Upper lobe of left lung (tissue), 6 donors: ENCODE results near the gene MMP24. TPM values are rescaled to one million over a fixed set of nuclear protein-coding genes. Genes with fewer than 3 reads are reported as not detected.

Experiments
- ATAC-seq, 2 donors: fragments of 200-7000 bp; cut with Tn5 transposase; one replicate each; pipeline ENCODE4 v1.9.1; 2022; ENCODE audit warnings: mild to moderate bottlenecking in 2 of 2, moderate library complexity in 2 of 2; ENCODE audit not compliant: low FRiP score in 2 of 2
- DNase-seq, 2 donors: peaks; one replicate each; pipeline ENCODE4 v3.0.0-alpha.2; 2019 to 2020
- H3K27ac ChIP-seq, 4 donors: fragments of 200-600 bp; sonication (generic); one replicate each; pipeline ENCODE4 v1.5.1; 2016 to 2019
- H3K27me3 ChIP-seq, 4 donors: fragments of 200-600 bp; sonication (generic); one replicate each; pipeline ENCODE4 v1.5.1; 2017 to 2019
- H3K36me3 ChIP-seq, 4 donors: fragments of 200-600 bp; sonication (generic); one replicate each; pipeline ENCODE4 v1.5.1; 2016 to 2019
- H3K4me1 ChIP-seq, 4 donors: fragments of 200-600 bp; sonication (generic); one replicate each; pipeline ENCODE4 v1.5.1; 2018 to 2019
- H3K4me3 ChIP-seq, 4 donors: fragments of 200-600 bp; sonication (generic); one replicate each; pipeline ENCODE4 v1.5.1; 2017 to 2019; ENCODE audit warnings: mild to moderate bottlenecking in 2 of 4, moderate library complexity in 1 of 4
- H3K9me3 ChIP-seq, 4 donors: fragments of 200-600 bp; sonication (generic); one replicate each; pipeline ENCODE4 v1.5.1; 2018 to 2019
- CTCF ChIP-seq, 6 experiments: fragments of 450-650 bp in 4 of 6; fragments of 200-600 bp in 2 of 6; sonication (generic) in 2 of 6; IDR thresholded peaks; one replicate each; pipeline ENCODE4 v1.5.1; 2016 to 2019; ENCODE audit warnings: antibody characterized with exemption in 6 of 6
- EP300 ChIP-seq, 4 donors: sonication (generic); formaldehyde crosslinking; IDR thresholded peaks; one replicate each; pipeline ENCODE4 v1.5.1; 2017; ENCODE audit warnings: antibody characterized with exemption in 4 of 4, control low read depth in 2 of 4
- POLR2A ChIP-seq, 4 donors: fragments of 450-650 bp; IDR thresholded peaks; one replicate each; pipeline ENCODE4 v1.5.1; 2016 to 2017; ENCODE audit warnings: antibody characterized with exemption in 4 of 4, mild to moderate bottlenecking in 2 of 4
- POLR2AphosphoS5 ChIP-seq, 2 donors: sonication (generic); formaldehyde crosslinking; IDR thresholded peaks; one replicate each; pipeline ENCODE4 v1.5.1; 2017; ENCODE audit warnings: antibody characterized with exemption in 2 of 2
- WGBS, 2 donors: methylation state at CpG; one replicate each; pipeline ENCODE4 v1.1.5; 2017 to 2018; 5-methylcytosine and 5-hydroxymethylcytosine counted together
- total RNA-seq, 6 donors: library from RNA; depleted of rRNA in 4 of 6; stranded (reverse); fragments of >200 nt in 4 of 6; gene quantifications; one replicate each; pipeline versions ENCODE4 v1.1.0 to v1.2.1, GENCODE V29; 2016 to 2021
- donor health status: DM: no; HTN: no; CAD: no; lungs with moderate emphysema.
- donor health status: DM: no; HTN: yes; CAD: no; lungs with severe emphysema.

The MMP24 gene
- total RNA-seq, 6 donors from 2014 or later, result 7.3 to 25.4 (median 15.6) TPM

- WGBS, 2 donors, result 89 to 98% methylated on average over 14 to 15 of the region's 16 CpGs
- H3K27me3 ChIP-seq, result no peaks in the 10 kb centered on the region
- ATAC-seq (no peak), DNase-seq (peak in 1 of 2 donors; percentile 69)
- H3K9me3 ChIP-seq, result no peaks in the 10 kb centered on the region
- H3K4me1 ChIP-seq, result peaks cover 0 to 23% (median 11%) of the 10 kb centered on the region in 4 donors
- peaks cover 0 to 66% (median 37%) of the 10 kb centered on the region in 4 donors for H3K36me3 ChIP-seq
- no peak overlapping the region for H3K27ac ChIP-seq
- TF ChIP-seq CTCF (IDR thresholded peaks at IDR 0.05) (no peak), POLR2A (IDR thresholded peaks at IDR 0.05) (no peak), EP300 (IDR thresholded peaks at IDR 0.05) (no peak), POLR2AphosphoS5 (IDR thresholded peaks at IDR 0.05) (no peak)
- H3K4me3 ChIP-seq, result no peak overlapping the region
Measured at GRCh38 chr20:35267092-35267491, 40.6 kb downstream of the MMP24 start.

- peak overlapping the region in 2 of 4 donors; percentile 5 to 44 for H3K27ac ChIP-seq
- H3K36me3 ChIP-seq, result peaks cover 0 to 78% (median 41%) of the 10 kb centered on the region in 4 donors
Measured at GRCh38 chr20:35269055-35269781, 42.7 kb downstream of the MMP24 start.

GRCh38 chr20:35270021-35270902 lies 43.8 kb downstream of the MMP24 start:
- DNase-seq (no peak), ATAC-seq (no peak)
- WGBS, 2 donors, result 88% methylated on average over 19 of the region's 19 CpGs
- no peak for TF ChIP-seq POLR2A (IDR thresholded peaks at IDR 0.05)
- no peak for TF ChIP-seq POLR2AphosphoS5 (IDR thresholded peaks at IDR 0.05)
- TF ChIP-seq CTCF (IDR thresholded peaks at IDR 0.05), result no peak
- no peak for TF ChIP-seq EP300 (IDR thresholded peaks at IDR 0.05)
- Histone ChIP-seq H3K4me3 (no peak overlapping the region), H3K27me3 (no peaks in the 10 kb centered on the region), H3K36me3 (peaks cover 0 to 89% (median 46%) of the 10 kb centered on the region in 4 donors), H3K9me3 (no peaks in the 10 kb centered on the region), H3K27ac (peak overlapping the region in 2 of 4 donors; percentile 5 to 30), H3K4me1 (peaks cover 0 to 12% (median 1%) of the 10 kb centered on the region in 4 donors)

More at GRCh38 chr20:35269055-35269781, 42.7 kb downstream of the MMP24 start:
- TF ChIP-seq EP300 (IDR thresholded peaks at IDR 0.05) (no peak), CTCF (IDR thresholded peaks at IDR 0.05) (peak; percentile 46 to 81 (median 62))
- Histone ChIP-seq H3K4me1 (peaks cover 0 to 9% (median 1%) of the 10 kb centered on the region in 4 donors), H3K27me3 (no peaks in the 10 kb centered on the region), H3K4me3 (no peak overlapping the region), H3K9me3 (no peaks in the 10 kb centered on the region)
- ATAC-seq, result peak; percentile 78 to 79
- peak in 1 of 2 donors; percentile 65 for DNase-seq
- WGBS, 2 donors, result 54 to 57% methylated on average over 14 of the region's 14 CpGs

- peak overlapping the region in 1 of 4 donors; percentile 30 for H3K27ac ChIP-seq
- H3K9me3 ChIP-seq, result no peaks in the 10 kb centered on the region
- H3K36me3 ChIP-seq, result peaks cover 0 to 91% (median 50%) of the 10 kb centered on the region in 4 donors
- DNase-seq (peak in 1 of 2 donors; percentile 79), ATAC-seq (no peak)
- WGBS, 2 donors, result 82 to 90% methylated on average over 8 to 20 of the region's 20 CpGs
- peaks cover 4 to 21% (median 10%) of the 10 kb centered on the region in 4 donors for H3K4me1 ChIP-seq
- no peak overlapping the region for H3K4me3 ChIP-seq
- no peaks in the 10 kb centered on the region for H3K27me3 ChIP-seq
- no peak for TF ChIP-seq CTCF (IDR thresholded peaks at IDR 0.05)
- TF ChIP-seq POLR2AphosphoS5 (IDR thresholded peaks at IDR 0.05), result no peak
- no peak for TF ChIP-seq POLR2A (IDR thresholded peaks at IDR 0.05)
- TF ChIP-seq EP300 (IDR thresholded peaks at IDR 0.05), result no peak
Measured at GRCh38 chr20:35271073-35271882, 44.8 kb downstream of the MMP24 start.
